Mucosa of stomach (tissue), 1 donor: ENCODE data around the gene DIABLO.

Experiments used
- H3K27me3 ChIP-seq: one replicate; pipeline ENCODE4 v1.7.0; 2013; ENCODE audit warnings: mild to moderate bottlenecking, low read length; ENCODE audit not compliant: control insufficient read depth, insufficient read depth
- H3K36me3 ChIP-seq: one replicate; pipeline ENCODE4 v1.7.0; 2013; ENCODE audit warnings: low read length; ENCODE audit not compliant: control insufficient read depth, insufficient read depth
- H3K4me1 ChIP-seq: one replicate; pipeline ENCODE4 v1.7.0; 2013; ENCODE audit warnings: mild to moderate bottlenecking, low read length; ENCODE audit not compliant: control insufficient read depth, insufficient read depth
- H3K4me3 ChIP-seq: one replicate; pipeline ENCODE4 v1.7.0; 2013; ENCODE audit warnings: low read length
- H3K9ac ChIP-seq: one replicate; pipeline ENCODE4 v1.7.0; 2013; ENCODE audit warnings: mild to moderate bottlenecking, low read length, moderate library complexity
- H3K9me3 ChIP-seq: one replicate; pipeline ENCODE4 v1.7.0; 2013; ENCODE audit warnings: mild to moderate bottlenecking, low read length, moderate library complexity; ENCODE audit not compliant: control insufficient read depth
- donor health status: Pancreatic carcinoma.

The DIABLO gene

DNA sequence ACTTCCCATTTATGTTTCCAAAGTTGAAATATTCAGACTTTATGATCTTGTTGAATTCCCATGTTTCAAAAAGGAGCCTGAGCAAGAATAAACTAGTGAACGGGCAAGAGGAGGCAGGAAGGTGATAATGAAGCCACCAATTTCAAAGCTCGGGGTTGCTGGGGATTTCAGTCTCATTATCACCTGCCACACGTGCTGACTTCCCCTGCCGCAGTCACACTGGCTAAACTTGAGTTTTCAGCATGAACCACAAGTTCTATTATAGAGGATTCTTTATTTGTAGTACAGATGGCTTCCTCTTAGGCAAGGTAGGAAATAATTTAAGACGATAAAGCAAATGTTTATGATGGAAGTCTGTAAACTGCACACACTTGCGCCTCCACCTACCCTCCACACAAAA lies 18.1 kb upstream of the DIABLO start:
- no peaks in the 10 kb centered on the region for H3K9me3 ChIP-seq
- H3K9ac ChIP-seq, result no peak overlapping the region
- H3K36me3 ChIP-seq, result no peaks in the 10 kb centered on the region
- H3K4me3 ChIP-seq, result no peak overlapping the region
- H3K27me3 ChIP-seq, result no peaks in the 10 kb centered on the region
- H3K4me1 ChIP-seq, result no peaks in the 10 kb centered on the region

DNA sequence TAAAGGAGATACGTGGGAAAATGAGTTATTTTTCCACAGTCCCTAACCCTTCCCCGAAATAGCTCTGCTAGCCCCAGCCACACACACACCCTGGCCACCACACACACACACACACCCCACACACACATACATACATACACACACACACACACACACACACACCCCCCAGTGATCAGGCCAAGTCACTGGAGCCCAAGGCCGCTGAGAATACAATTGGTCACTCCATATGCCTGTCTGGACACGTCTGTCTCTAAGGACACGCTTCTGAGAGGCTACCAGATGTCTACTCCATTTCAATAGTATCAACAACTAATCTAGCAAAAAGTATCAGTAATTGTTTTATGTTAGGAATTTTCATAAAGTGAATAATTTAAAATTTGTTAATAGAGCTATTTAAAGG lies 13.0 kb upstream of the DIABLO start:
- H3K9ac ChIP-seq, result no peak overlapping the region
- H3K27me3 ChIP-seq, result no peaks in the 10 kb centered on the region
- no peak overlapping the region for H3K4me3 ChIP-seq
- no peaks in the 10 kb centered on the region for H3K9me3 ChIP-seq
- H3K4me1 ChIP-seq, result no peaks in the 10 kb centered on the region
- H3K36me3 ChIP-seq, result no peaks in the 10 kb centered on the region

DNA sequence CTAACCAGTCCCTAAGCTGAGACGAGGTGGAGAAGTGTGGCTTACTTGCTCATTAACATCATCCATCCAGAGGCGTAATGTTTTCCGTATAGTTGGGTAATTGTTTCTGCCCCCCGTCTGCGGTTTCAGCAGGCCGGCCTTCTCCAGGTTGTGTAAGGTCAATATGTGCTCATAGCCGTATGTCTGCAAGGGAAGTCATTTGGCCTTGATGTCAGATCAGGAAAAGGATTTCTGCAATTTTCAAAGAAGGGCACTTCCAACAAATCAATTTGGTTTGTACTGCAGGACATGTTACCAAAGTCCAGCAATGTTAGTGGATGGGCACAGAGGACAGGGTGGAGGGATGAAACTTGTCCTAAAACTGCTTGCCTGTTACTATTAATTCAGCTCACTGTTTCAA lies 9.9 kb upstream of the DIABLO start:
- H3K9ac ChIP-seq, result no peak overlapping the region
- H3K36me3 ChIP-seq, result peaks cover 2% of the 10 kb centered on the region
- H3K4me3 ChIP-seq, result no peak overlapping the region
- no peaks in the 10 kb centered on the region for H3K27me3 ChIP-seq
- H3K9me3 ChIP-seq, result no peaks in the 10 kb centered on the region
- H3K4me1 ChIP-seq, result no peaks in the 10 kb centered on the region

DNA sequence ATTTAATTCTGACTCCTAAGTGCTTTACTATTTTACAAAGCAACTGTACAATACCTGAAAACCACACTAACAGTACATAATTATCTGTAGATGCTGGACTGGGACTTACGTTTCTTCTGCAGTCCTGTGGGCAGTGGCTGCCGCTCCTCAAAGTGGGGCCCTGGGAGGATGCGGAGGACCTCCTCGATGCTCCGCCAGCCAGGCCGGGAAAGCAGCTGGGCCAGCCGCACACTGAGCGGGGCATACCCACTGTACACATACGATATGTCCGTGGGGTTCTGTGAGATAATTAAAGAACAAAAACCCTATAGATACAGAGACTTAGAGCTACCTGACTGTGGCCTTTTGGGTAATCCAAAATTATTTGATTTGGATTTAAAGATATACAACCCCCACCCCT lies 6.8 kb upstream of the DIABLO start:
- Histone ChIP-seq H3K27me3 (no peaks in the 10 kb centered on the region), H3K4me1 (no peaks in the 10 kb centered on the region), H3K36me3 (peaks cover 4% of the 10 kb centered on the region), H3K9ac (no peak overlapping the region), H3K9me3 (no peaks in the 10 kb centered on the region), H3K4me3 (no peak overlapping the region)

DNA sequence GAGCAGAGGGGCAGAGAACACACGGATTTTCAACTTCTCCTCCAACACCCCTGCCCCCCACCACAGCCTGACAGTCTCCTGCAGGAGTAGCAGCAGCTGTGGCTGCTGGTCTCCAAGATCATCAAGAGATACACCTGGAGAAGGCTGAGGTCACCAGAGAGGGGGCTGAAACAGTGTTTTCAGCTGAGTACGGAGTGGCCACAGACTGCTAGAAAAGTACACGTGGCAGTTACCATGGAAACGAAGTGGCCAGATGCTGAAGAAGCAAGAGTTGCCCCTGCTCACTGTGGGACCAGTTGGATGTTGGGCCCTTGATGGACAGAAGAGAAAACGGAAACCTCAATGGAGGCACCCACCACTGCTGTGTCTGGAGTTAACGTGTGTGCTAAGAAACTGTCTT lies 4.9 kb upstream of the DIABLO start:
- H3K4me1 ChIP-seq, result peaks cover 8% of the 10 kb centered on the region
- H3K9ac ChIP-seq, result no peak overlapping the region

DNA sequence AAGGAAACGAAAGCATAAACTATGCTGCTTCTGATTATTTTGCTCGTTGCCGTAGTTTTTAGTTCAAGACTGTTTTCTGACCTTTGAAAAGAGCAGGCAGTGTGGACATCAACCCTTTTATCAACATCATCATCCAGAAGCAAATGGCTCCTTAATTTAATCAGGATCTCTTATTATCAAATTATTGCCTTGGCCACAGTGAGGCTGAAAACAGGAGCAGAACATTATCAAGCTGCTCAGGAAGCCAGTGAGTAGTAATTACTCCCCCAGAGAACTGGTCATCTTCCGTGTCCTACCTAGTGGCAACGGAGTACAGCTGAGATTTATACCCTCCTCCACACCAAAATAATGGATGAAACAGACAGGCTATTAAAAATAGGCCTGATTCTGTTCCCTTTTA lies 2.2 kb upstream of the DIABLO start:
- Histone ChIP-seq H3K4me1 (peaks cover 8% of the 10 kb centered on the region), H3K9ac (no peak overlapping the region), H3K9me3 (no peaks in the 10 kb centered on the region), H3K27me3 (no peaks in the 10 kb centered on the region), H3K4me3 (no peak overlapping the region), H3K36me3 (peaks cover 4% of the 10 kb centered on the region)

More for the DNA sequence above, 4.9 kb upstream of the DIABLO start:
- Histone ChIP-seq H3K36me3 (peaks cover 4% of the 10 kb centered on the region), H3K9me3 (no peaks in the 10 kb centered on the region), H3K27me3 (no peaks in the 10 kb centered on the region), H3K4me3 (no peak overlapping the region)

DNA sequence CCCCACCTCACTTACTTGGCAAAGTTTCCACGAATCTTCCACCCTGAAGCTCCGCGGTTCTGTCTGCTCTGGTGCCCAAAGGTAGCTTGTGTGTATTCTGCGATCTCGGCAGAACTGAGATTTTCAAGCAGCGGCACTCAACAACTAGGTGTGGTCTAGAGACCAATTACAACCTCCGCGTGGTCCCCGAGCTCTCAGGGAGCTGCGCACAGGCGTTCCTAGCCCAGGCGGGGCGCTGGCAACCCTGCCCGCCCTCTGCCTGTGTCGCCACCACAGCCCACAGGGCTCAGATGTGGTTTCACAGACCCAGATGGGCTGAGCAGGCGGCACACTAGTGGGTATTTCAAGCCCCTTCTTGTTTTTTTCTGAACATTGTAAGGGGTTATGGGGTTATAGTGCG lies 1.5 kb upstream of the DIABLO start:
- H3K4me3 ChIP-seq, result no peak overlapping the region
- no peak overlapping the region for H3K9ac ChIP-seq
- peaks cover 8% of the 10 kb centered on the region for H3K4me1 ChIP-seq
- H3K36me3 ChIP-seq, result peaks cover 4% of the 10 kb centered on the region
- no peaks in the 10 kb centered on the region for H3K9me3 ChIP-seq
- H3K27me3 ChIP-seq, result no peaks in the 10 kb centered on the region

DNA sequence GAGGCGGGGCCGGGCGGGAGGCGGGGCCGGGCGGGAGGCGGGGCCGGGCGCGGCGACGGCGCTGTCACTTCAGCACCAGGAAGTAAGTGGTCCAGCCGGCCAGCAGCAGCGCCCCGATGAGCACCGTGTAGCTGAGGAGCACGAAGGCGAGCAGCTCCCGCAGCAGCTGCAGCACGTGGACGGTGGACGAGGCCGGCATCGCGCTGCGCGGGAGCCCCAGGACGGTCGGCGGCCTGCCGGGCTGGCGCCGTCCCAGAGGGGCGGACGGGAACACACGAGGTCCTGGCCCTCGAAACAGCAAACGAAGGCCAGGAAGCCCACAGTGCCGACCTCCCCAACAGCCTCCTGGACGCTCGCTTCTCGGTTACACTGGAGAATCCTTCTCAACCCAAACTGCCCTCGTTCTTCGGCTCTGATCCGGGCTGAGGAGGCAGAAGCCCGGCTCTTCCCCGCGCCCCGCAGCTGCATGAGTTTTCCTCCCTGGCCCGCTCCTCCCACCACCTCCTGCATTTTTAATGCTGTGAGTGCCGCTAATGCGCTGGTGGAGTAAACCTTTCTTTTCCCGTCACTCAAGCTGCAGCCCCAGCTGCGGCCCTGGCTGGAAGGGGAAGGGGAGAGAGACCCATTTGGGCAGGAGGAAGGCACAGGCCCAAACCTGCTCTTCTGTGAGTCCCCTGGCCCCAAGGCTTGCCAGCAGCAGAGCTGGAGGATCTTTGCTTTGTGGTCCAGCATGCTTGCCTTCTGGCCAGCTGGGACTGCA lies 694 bp upstream of the DIABLO start:
- H3K4me1 ChIP-seq, result peaks cover 8% of the 10 kb centered on the region
- H3K4me3 ChIP-seq, result peak overlapping the region; percentile 27
- H3K9me3 ChIP-seq, result no peaks in the 10 kb centered on the region
- no peak overlapping the region for H3K9ac ChIP-seq
- peaks cover 4% of the 10 kb centered on the region for H3K36me3 ChIP-seq
- H3K27me3 ChIP-seq, result no peaks in the 10 kb centered on the region

DNA sequence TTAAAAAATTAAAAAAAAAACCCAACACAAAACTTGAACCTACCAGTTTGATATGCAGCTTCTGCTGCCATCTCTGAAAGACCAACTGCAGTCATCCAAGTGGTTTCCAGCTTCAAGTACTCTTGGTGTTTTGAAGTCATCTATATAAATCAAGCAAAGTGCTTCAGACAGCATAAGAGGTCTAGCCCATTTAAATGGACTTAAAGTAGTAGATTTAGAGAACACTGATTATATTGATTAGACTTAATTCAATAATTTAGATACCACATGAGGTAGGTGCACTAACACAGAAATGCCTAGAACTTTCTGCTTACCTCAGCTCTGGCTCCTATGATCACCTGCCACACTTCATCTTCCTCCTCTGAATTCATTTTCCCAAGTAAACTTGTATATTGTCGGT lies 9.4 kb downstream of the DIABLO start:
- Histone ChIP-seq H3K27me3 (no peaks in the 10 kb centered on the region), H3K4me1 (no peaks in the 10 kb centered on the region), H3K9ac (no peak overlapping the region), H3K36me3 (peaks cover 10% of the 10 kb centered on the region), H3K4me3 (no peak overlapping the region), H3K9me3 (no peaks in the 10 kb centered on the region)

DNA sequence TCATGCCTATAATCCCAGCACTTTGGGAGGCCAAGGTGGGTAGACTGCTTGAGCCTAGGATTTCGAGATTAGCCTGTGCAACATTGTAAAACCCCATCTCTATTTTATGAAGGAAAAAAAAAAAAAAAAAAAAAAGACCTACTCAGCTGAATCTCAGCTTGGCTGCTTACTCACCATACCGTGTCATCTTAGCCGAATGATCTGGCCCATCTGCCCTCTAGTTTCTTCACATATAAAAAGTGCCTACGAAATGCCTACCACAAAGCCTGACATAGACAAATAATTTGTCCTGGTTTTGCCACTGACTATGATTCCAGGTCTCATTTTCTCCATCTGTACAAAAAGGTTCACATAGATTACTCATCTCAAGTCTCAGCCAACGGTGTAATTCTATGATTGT lies 10.1 kb downstream of the DIABLO start:
- Histone ChIP-seq H3K9me3 (no peaks in the 10 kb centered on the region), H3K4me3 (no peak overlapping the region), H3K27me3 (no peaks in the 10 kb centered on the region), H3K36me3 (peaks cover 10% of the 10 kb centered on the region), H3K4me1 (no peaks in the 10 kb centered on the region), H3K9ac (no peak overlapping the region)

DNA sequence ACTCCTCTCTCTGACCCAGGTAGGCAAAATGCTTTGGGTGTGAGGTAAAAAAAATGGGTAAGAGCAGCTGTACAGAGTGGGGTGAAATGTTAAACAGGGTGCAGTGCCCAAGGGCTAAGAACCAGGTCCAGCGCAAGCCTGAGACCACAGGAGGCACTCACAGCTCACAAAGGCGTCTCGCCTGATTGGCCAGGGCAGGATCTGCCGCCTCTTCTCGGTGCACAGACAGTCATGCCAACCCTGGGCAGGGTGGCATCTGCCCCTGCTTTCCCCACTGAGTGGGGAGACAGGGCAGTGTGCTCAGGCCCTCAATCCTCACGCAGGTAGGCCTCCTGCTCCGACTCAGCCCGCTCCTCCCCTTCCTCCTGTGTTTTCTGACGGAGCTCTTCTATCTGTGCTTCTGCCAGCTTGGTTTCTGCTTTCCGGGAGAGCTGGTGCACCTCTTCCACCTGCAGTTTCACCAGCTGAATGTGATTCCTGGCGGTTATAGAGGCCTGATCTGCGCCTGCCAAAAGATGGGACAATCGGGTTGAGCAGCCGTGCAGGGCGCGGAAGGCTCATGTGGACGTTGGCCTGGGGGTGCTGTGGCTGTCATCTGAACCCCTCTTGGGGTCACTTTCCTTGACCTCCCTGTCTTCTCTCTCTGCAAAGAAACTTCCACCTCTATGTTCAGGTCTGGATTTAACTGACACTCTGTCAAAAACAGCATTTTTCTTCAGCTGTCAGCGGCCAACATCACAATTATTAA lies 17.6 kb downstream of the DIABLO start:
- no peak overlapping the region for H3K4me3 ChIP-seq
- H3K9ac ChIP-seq, result no peak overlapping the region
- H3K4me1 ChIP-seq, result peaks cover under 1% of the 10 kb centered on the region
- H3K36me3 ChIP-seq, result peaks cover 9% of the 10 kb centered on the region
- peaks cover 29% of the 10 kb centered on the region for H3K27me3 ChIP-seq
- no peaks in the 10 kb centered on the region for H3K9me3 ChIP-seq

DNA sequence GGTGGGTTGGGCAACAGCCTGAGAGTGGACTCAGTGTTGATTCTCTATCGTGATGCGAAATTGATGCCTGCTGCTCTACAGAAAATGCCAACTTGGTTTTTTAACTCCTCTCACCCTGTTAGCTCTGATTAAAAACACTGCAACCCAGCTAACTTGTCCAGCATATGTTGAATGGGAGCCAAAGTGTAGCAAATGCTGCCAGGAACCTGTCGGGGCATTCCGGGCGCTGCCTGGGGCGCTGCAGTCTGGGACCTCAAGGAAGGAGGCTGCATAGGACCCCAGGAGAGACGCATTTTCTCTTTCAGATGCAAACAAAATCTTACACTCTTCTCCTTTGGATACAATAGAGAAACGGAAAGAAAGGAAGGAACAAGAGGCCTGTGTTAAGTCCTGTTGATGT lies 18.5 kb downstream of the DIABLO start:
- no peak overlapping the region for H3K9ac ChIP-seq
- peaks cover 34% of the 10 kb centered on the region for H3K27me3 ChIP-seq
- H3K4me3 ChIP-seq, result no peak overlapping the region
- peaks cover 6% of the 10 kb centered on the region for H3K4me1 ChIP-seq
- H3K36me3 ChIP-seq, result peaks cover 9% of the 10 kb centered on the region
- no peaks in the 10 kb centered on the region for H3K9me3 ChIP-seq
